K562 (cell line): Measurements from ENCODE around the gene CTIF. TPM values are rescaled to one million over a fixed set of nuclear protein-coding genes. Genes with fewer than 3 reads are reported as not detected.

Experiments
- ATAC-seq: fragments of 200-7000 bp; cut with Tn5 transposase; 3 replicates; pipeline ENCODE4 v1.9.1; 2020; ENCODE audit warnings: moderate library complexity
- BruUV-seq: library from RNA; stranded (reverse); fragments of 400-500 nt; replicated peaks from 2 replicates; lab custom pipeline; 2021; lab: Mats Ljungman, UMichigan
- CTCF ChIA-PET: fragments of 300-600 bp; formaldehyde crosslinking; extraction: SDS; loops from one replicate; lab custom pipeline; 2021; ENCODE audit warnings: low intra/inter-chr PET ratio; lab: Yijun Ruan, JAX
- POLR2A ChIA-PET: fragments of 300-600, 350-650 bp; sonication (Branson Sonifier 250); formaldehyde crosslinking; extraction: SDS; loops from one replicate; lab custom pipeline; 2021; ENCODE audit warnings: antibody characterized with exemption, inconsistent platforms; lab: Yijun Ruan, JAX
- DNase-seq, 4 experiments: peaks; one replicate each; pipeline versions ENCODE4 v3.0.0 to v3.0.0-alpha.2; 2011 to 2018; ENCODE audit warnings: low spot score in 3 of 4, mixed read lengths in 3 of 4; ENCODE audit errors: extremely low read depth in 1 of 4
- FAIRE-seq: peaks from 2 replicates; lab custom pipeline; 2011; peaks lifted over from hg19 to GRCh38; lab: Jason Lieb, UNC
- H2AFZ ChIP-seq: 2 replicates; pipeline ENCODE4 v1.6.0; 2011; ENCODE audit warnings: low read depth, low read length, control low read depth, inconsistent platforms
- H3K27ac ChIP-seq: fragments of 200-600 bp; 3 replicates; pipeline ENCODE4 v1.8.0; 2011; ENCODE audit warnings: low read depth, mild to moderate bottlenecking, control low read depth, inconsistent platforms, low read length, moderate library complexity, mixed read lengths; ENCODE audit errors: extremely low read depth
- H3K27me3 ChIP-seq, 2 experiments: fragments of 300-600 bp in 1 of 2; 2 replicates in 1 of 2; 3 replicates in 1 of 2; pipeline versions ENCODE4 v1.6.0 to v1.8.0; 2011; ENCODE audit warnings: inconsistent platforms in 2 of 2, low read length in 2 of 2, mild to moderate bottlenecking in 1 of 2, mixed read lengths in 1 of 2, moderate library complexity in 1 of 2; ENCODE audit not compliant: control insufficient read depth in 2 of 2, insufficient read depth in 2 of 2
- H3K36me3 ChIP-seq: fragments of 300-600 bp; 3 replicates; pipeline ENCODE4 v1.8.0; 2011; ENCODE audit warnings: mild to moderate bottlenecking, low read length, inconsistent platforms; ENCODE audit not compliant: control insufficient read depth, insufficient read depth
- H3K4me1 ChIP-seq, 2 experiments: fragments of 200-600 bp in 1 of 2; replicated peaks in 1 of 2; 2 replicates in 1 of 2; 3 replicates in 1 of 2; pipeline versions ENCODE4 v1.5.1 to v1.8.0; 2011; ENCODE audit warnings: inconsistent platforms in 2 of 2, low read length in 2 of 2, mild to moderate bottlenecking in 1 of 2, mixed read lengths in 1 of 2, moderate library complexity in 1 of 2; ENCODE audit not compliant: control insufficient read depth in 2 of 2, insufficient read depth in 2 of 2
- H3K4me2 ChIP-seq: 2 replicates; pipeline ENCODE4 v1.6.1; 2011; ENCODE audit warnings: low read length, control low read depth, inconsistent platforms, mixed read lengths; ENCODE audit not compliant: insufficient read depth
- H3K4me3 ChIP-seq: fragments of 200-600 bp; sonication (generic), shearing (Covaris generic); 2 replicates; pipeline ENCODE4 v1.5.1; 2016; ENCODE audit warnings: control low read depth, inconsistent platforms
- H3K79me2 ChIP-seq: fragments of 200-600 bp; 3 replicates; pipeline ENCODE4 v1.8.0; 2011; ENCODE audit warnings: low read length, inconsistent platforms; ENCODE audit not compliant: control insufficient read depth, insufficient read depth
- H3K9ac ChIP-seq, 2 experiments: 2 replicates each; pipeline versions ENCODE4 v1.6.0 to v1.6.1; 2011; ENCODE audit warnings: low read depth in 2 of 2, low read length in 2 of 2, control low read depth in 1 of 2, inconsistent platforms in 1 of 2, mild to moderate bottlenecking in 1 of 2, mixed read lengths in 1 of 2; ENCODE audit not compliant: insufficient read depth in 1 of 2
- H3K9me1 ChIP-seq: one replicate; pipeline ENCODE4 v1.6.0; 2011; ENCODE audit warnings: inconsistent platforms, mild to moderate bottlenecking, low read length, moderate library complexity; ENCODE audit not compliant: control insufficient read depth, insufficient read depth
- H3K9me3 ChIP-seq: replicated peaks from 2 replicates; pipeline ENCODE4 v1.5.1; 2011; ENCODE audit warnings: low read depth, low read length, inconsistent platforms; ENCODE audit not compliant: control insufficient read depth, insufficient read depth
- H4K20me1 ChIP-seq: replicated peaks from 2 replicates; pipeline ENCODE4 v1.6.1; 2011; ENCODE audit warnings: low read length, inconsistent platforms, mixed read lengths; ENCODE audit not compliant: control insufficient read depth, insufficient read depth
- CBX2 ChIP-seq: fragments of 200-600 bp; sonication (generic); IDR thresholded peaks from one replicate; pipeline ENCODE4 v1.6.1; 2012; ENCODE audit warnings: mild to moderate bottlenecking, low read length, inconsistent platforms; ENCODE audit not compliant: insufficient read depth, poor library complexity, severe bottlenecking
- HINFP ChIP-seq: fragments of 450-650 bp; conservative IDR thresholded peaks from 2 replicates; pipeline ENCODE4 v1.6.1; 2016; ENCODE audit warnings: missing genetic modification characterization, low read depth, mild to moderate bottlenecking, control low read depth, missing compliant biosample characterization
- HMBOX1 ChIP-seq: sonication (generic); IDR thresholded peaks from 2 replicates; pipeline ENCODE4 v1.6.1; 2016
- KLF6 ChIP-seq: fragments of 250-450 bp; sonication (Bioruptor Pico); IDR thresholded peaks from 2 replicates; pipeline ENCODE4 v1.4.0; 2020; ENCODE audit warnings: mild to moderate bottlenecking, moderate library complexity, borderline replicate concordance
- PKNOX1 ChIP-seq: fragments of 450-650 bp; IDR thresholded peaks from 2 replicates; pipeline ENCODE4 v1.6.1; 2016
- RBM14 ChIP-seq: fragments of 200-400 bp; formaldehyde crosslinking; IDR thresholded peaks from 2 replicates; pipeline ENCODE4 v1.6.1; 2018; ENCODE audit warnings: low read depth, mild to moderate bottlenecking, low read length, moderate library complexity, borderline replicate concordance; ENCODE audit not compliant: insufficient read depth
- TEAD4 ChIP-seq, 2 experiments: sonication (generic) in 1 of 2; formaldehyde crosslinking in 1 of 2; IDR thresholded peaks; 2 replicates each; pipeline versions ENCODE4 v1.6.1 to v1.8.0; 2012 to 2022; ENCODE audit warnings: borderline replicate concordance in 1 of 2, inconsistent platforms in 1 of 2, low read length in 1 of 2, mild to moderate bottlenecking in 1 of 2, missing genetic modification reagents in 1 of 2
- THRA ChIP-seq: fragments of 450-650 bp; IDR thresholded peaks from 2 replicates; pipeline ENCODE4 v1.6.1; 2017; ENCODE audit warnings: mild to moderate bottlenecking, moderate library complexity
- ZBTB8A ChIP-seq: fragments of 450-650 bp; IDR thresholded peaks from 2 replicates; pipeline ENCODE4 v1.6.1; 2018; ENCODE audit warnings: mild to moderate bottlenecking, moderate library complexity; ENCODE audit not compliant: partially characterized antibody
- WGBS: fragments of 100-300 bp; shearing (Covaris generic); methylation state at CpG from one replicate; pipeline ENCODE4 v1.1.6; 2016; ENCODE audit warnings: low coverage, mixed read lengths; ENCODE audit not compliant: insufficient coverage; ENCODE audit errors: missing lambda C conversion rate; 5-methylcytosine and 5-hydroxymethylcytosine counted together
- in situ Hi-C: fragments of 300-500 bp; cut with MboI; formaldehyde crosslinking; loops from 4 replicates; pipeline ENCODE4 v1.15.0; 2018; ENCODE audit warnings: inconsistent platforms, mixed read lengths
- intact Hi-C: fragments of 100-400 bp; cut with micrococcal nuclease; formaldehyde crosslinking; loops from 2 replicates; pipeline ENCODE4 v1.14.2; 2022
- polyA plus RNA-seq, 8 experiments: library from polyadenylated mRNA; depleted of rRNA in 4 of 8; stranded (reverse) in 5 of 8; unstranded in 3 of 8; fragments of >200 nt; fragmentation: Nextera tagmentation in 2 of 8; fragmentation: Illumina TruSeq in 1 of 8; extraction: Ambion mirVana in 2 of 8; extraction: Trizol in 1 of 8; gene quantifications; 2 replicates each; pipeline versions ENCODE4 v1.2.1 to v1.2.3, GENCODE V29; 2011 to 2014; ENCODE audit warnings: inconsistent platforms in 1 of 8, missing spikeins in 1 of 8
- total RNA-seq, 7 experiments: library from RNA; depleted of rRNA in 6 of 7; stranded (reverse); fragments of >200 nt in 6 of 7; fragmentation: Illumina TruSeq in 2 of 7; extraction: Trizol in 2 of 7; gene quantifications; 2 replicates each; pipeline versions ENCODE4 v1.2.1 to v1.2.3, GENCODE V29; 2011 to 2021; ENCODE audit warnings: low replicate concordance in 1 of 7

CTIF gene
- total and polyA plus RNA-seq, 9 of the 15 experiments (the other 6 are each of a cell fraction or from before 2014, with no cell fraction given): 0.17 to 11.5 (median 2.2) TPM

GRCh38 chr18:48619016-48619415, 80.2 kb downstream of the CTIF start:
- Histone ChIP-seq H3K9ac (no peak overlapping the region), H3K27ac (no peak overlapping the region), H2AFZ (no peak overlapping the region), H4K20me1 (0 out of 2 replicates have a peak, but pooled peaks cover 6% of the 10 kb centered on the region), H3K4me2 (no peak overlapping the region), H3K79me2 (no peaks in the 10 kb centered on the region), H3K9me3 (no peaks in the 10 kb centered on the region), H3K4me3 (no peak overlapping the region), H3K27me3 (no peaks in the 10 kb centered on the region), H3K4me1 (peaks cover 0 to 9% of the 10 kb centered on the region in 2 experiments; a peak in 2 of 5 replicates), H3K36me3 (no peaks in the 10 kb centered on the region), H3K9me1 (no peaks in the 10 kb centered on the region)
- BruUV-seq: no TSS peak
- ChIA-PET CTCF (no interaction called here), POLR2A (no interaction called here)
- intact Hi-C loops (no loop called here), in situ Hi-C loops (no loop called here)
- FAIRE-seq (no peak), ATAC-seq (no peak), DNase-seq (no peak)
- 39% methylated on average over 3 of the region's 3 CpGs for WGBS
- no peak for TF ChIP-seq KLF6 (CRISPR knock-in tag)
- no peak for TF ChIP-seq THRA
- TF ChIP-seq TEAD4 (IDR thresholded peaks at IDR 0.05; ENCODE audit: low read length): no peak
- TF ChIP-seq TEAD4 (CRISPR knock-in tag; IDR thresholded peaks at IDR 0.05; ENCODE audit: borderline replicate concordance): no peak
- no peak for TF ChIP-seq HMBOX1
- TF ChIP-seq HINFP (tag): no peak
- no peak for TF ChIP-seq CBX2
- TF ChIP-seq ZBTB8A: no peak
- no peak for TF ChIP-seq PKNOX1
- TF ChIP-seq RBM14: no peak
